Loucy (cell line): ENCODE measurements around the gene C2CD4B.

ENCODE experiments used
- CTCF ChIP-seq: fragments of 200-600 bp; sonication (generic); conservative IDR thresholded peaks from 2 replicates; pipeline ENCODE4 v1.5.1; 2014; ENCODE audit warnings: mild to moderate bottlenecking, antibody characterized with exemption, low read length
- EZH2phosphoT487 ChIP-seq: fragments of 200-600 bp; IDR thresholded peaks from 2 replicates; pipeline ENCODE4 v1.6.1; 2018; ENCODE audit warnings: antibody characterized with exemption, mild to moderate bottlenecking, moderate library complexity, borderline replicate concordance

GRCh38 chr15:62145015-62145735, 19.9 kb downstream of the C2CD4B start:
- TF ChIP-seq CTCF: no peak
- TF ChIP-seq EZH2phosphoT487: no peak
